Left ventricle myocardium inferior (tissue), 1 donor: ENCODE data around the gene RABIF. TPM values are rescaled to one million over a fixed set of nuclear protein-coding genes. Genes with fewer than 3 reads are reported as not detected.
"Not testable (repeated sequence)": the region's sequence is repeated elsewhere in the genome, so short reads cannot be mapped to it uniquely, and the experiment has no call there.

Experiments used
- DNase-seq: peaks from one replicate; pipeline ENCODE4 v3.0.0-alpha.2; 2020
- H3K27ac ChIP-seq: fragments of 200-600 bp; replicated peaks from 2 replicates; pipeline ENCODE4 v1.8.0; 2021
- H3K27me3 ChIP-seq: fragments of 200-600 bp; 2 replicates; pipeline ENCODE4 v1.8.0; 2021; ENCODE audit warnings: low read depth
- H3K36me3 ChIP-seq: fragments of 200-600 bp; 2 replicates; pipeline ENCODE4 v1.8.0; 2021
- H3K4me1 ChIP-seq: fragments of 200-600 bp; 2 replicates; pipeline ENCODE4 v1.8.0; 2021
- H3K4me3 ChIP-seq: fragments of 200-600 bp; 2 replicates; pipeline ENCODE4 v1.8.0; 2021; ENCODE audit warnings: mild to moderate bottlenecking, moderate library complexity
- H3K9me3 ChIP-seq: fragments of 200-600 bp; replicated peaks from 2 replicates; pipeline ENCODE4 v1.8.0; 2021
- CTCF ChIP-seq: fragments of 200-600 bp; IDR thresholded peaks from 2 replicates; pipeline ENCODE4 v1.8.0; 2021; ENCODE audit warnings: antibody characterized with exemption, mild to moderate bottlenecking, borderline replicate concordance
- intact Hi-C: fragments of 100-400 bp; cut with micrococcal nuclease; formaldehyde crosslinking; loops from one replicate; pipeline ENCODE4 v1.11.0; 2022
- total RNA-seq: library from RNA; stranded (reverse); fragmentation: NEBNext Ultra II Directional; extraction: Animal tissue kit (Norgen Biotek cat#: 25700); gene quantifications from one replicate; pipeline ENCODE4 v1.2.1, GENCODE V29; 2021
- donor health status: DM: no; HTN: yes; CAD: no; lungs with severe emphysema.

Gene RABIF
- total RNA-seq, 1 donor from 2014 or later: 5.4 TPM

GRCh38 chr1:202836623-202837403, 52.1 kb downstream of the RABIF start:
- Histone ChIP-seq H3K9me3 (no peaks in the 10 kb centered on the region), H3K36me3 (no peaks in the 10 kb centered on the region), H3K27me3 (peaks cover 6% of the 10 kb centered on the region), H3K27ac (no peak overlapping the region), H3K4me1 (no peaks in the 10 kb centered on the region), H3K4me3 (no peak overlapping the region)
- no peak for DNase-seq
- no peak for TF ChIP-seq CTCF
- intact Hi-C loops: no loop called here

- peaks cover 6% of the 10 kb centered on the region for H3K27me3 ChIP-seq
- intact Hi-C loops: no loop called here
- no peaks in the 10 kb centered on the region for H3K36me3 ChIP-seq
- H3K4me3 ChIP-seq: no peak overlapping the region
- no peaks in the 10 kb centered on the region for H3K9me3 ChIP-seq
- no peak for DNase-seq
- H3K27ac ChIP-seq: no peak overlapping the region
- no peaks in the 10 kb centered on the region for H3K4me1 ChIP-seq
- TF ChIP-seq CTCF: no peak
Measured at GRCh38 chr1:202835548-202836072, 53.3 kb downstream of the RABIF start.

DNA sequence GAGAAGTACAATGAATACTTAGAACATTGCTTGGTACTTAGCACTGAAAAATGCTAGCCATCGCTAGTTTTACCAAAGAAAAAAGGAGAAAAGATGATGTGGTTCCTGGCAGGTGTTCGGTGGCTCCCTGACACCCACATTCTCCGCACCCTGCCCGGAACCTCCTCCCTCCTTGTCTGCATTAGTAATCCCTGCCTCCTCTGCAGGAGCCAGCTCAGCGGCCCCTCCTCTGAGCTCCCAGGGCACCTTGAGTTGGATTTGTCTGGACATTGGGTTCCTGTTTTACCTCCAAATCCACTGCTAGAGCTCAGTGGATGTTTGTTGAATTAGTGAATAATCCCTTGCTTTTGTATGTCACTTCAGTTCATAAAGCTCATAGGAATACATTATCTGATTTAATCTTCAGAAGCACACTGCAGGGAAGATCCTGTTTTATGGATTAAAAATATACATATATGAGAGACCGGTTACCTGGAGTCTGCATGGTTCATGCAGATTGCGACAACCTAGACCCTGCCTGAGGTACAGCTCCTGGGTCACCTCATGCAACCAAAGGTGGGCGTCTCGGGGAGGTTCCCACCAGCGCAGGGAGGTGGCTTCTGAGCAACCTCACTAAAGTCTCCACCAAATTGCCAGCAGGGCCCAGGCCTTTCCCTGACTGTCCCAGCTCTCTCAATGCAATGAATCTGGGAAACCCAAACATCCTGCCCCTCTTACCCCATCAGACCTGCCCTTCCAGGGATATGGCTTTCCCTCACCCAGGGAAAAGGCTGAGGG, 54.0 kb downstream of the RABIF start:
- Histone ChIP-seq H3K27me3 (peaks cover 6% of the 10 kb centered on the region), H3K4me3 (no peak overlapping the region), H3K36me3 (no peaks in the 10 kb centered on the region), H3K9me3 (no peaks in the 10 kb centered on the region), H3K27ac (no peak overlapping the region), H3K4me1 (no peaks in the 10 kb centered on the region)
- intact Hi-C loops: no loop called here
- DNase-seq: no peak
- no peak for TF ChIP-seq CTCF

DNA sequence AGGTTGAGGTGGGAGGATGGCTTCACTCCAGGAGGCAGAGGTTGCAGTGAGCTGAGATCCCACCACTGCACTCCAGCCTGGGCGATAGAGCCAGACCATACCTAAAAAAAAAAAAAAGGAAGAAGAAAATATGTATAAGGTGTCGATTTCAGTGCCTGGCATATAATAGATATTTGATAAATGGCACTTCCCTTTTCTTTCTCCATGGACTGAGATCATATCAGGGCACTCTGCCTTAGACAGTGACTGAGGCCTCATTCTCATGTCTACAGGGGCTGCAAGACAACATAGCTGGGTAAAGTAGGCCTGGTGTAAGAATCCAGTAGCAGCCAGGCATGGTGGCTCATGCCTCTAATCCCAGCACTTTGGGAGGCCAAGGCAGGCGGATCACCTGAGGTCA, 57.0 kb downstream of the RABIF start:
- no peak overlapping the region for H3K27ac ChIP-seq
- DNase-seq: no peak
- no peaks in the 10 kb centered on the region for H3K36me3 ChIP-seq
- H3K4me3 ChIP-seq: no peak overlapping the region
- H3K4me1 ChIP-seq: no peaks in the 10 kb centered on the region
- H3K27me3 ChIP-seq: no peaks in the 10 kb centered on the region
- no peak for TF ChIP-seq CTCF
- H3K9me3 ChIP-seq: no peaks in the 10 kb centered on the region
- intact Hi-C loops: no loop called here

- H3K4me1 ChIP-seq, DNase-seq, H3K9me3 ChIP-seq, H3K27ac ChIP-seq, H3K36me3 ChIP-seq, H3K4me3 ChIP-seq, intact Hi-C loops: not testable (repeated sequence)
- H3K27me3 ChIP-seq: peaks cover 14% of the 10 kb centered on the region
Measured at GRCh38 chr1:202829223-202829622, 59.7 kb downstream of the RABIF start.

Other genes starting within 250 kb of the RABIF start
- gene SYT2, start 178.7 kb downstream of the RABIF start, total RNA-seq: not detected
- 11.9 TPM for gene KDM5B, start 80.7 kb downstream of the RABIF start, total RNA-seq
- gene PCAT6, start 78.2 kb downstream of the RABIF start, total RNA-seq: 1.0 TPM
- 22.7 TPM for gene KLHL12, start 38.1 kb upstream of the RABIF start, total RNA-seq
- 87.0 TPM for gene ADIPOR1, start 69.2 kb upstream of the RABIF start, total RNA-seq
- 174 TPM for gene CYB5R1, start 78.1 kb upstream of the RABIF start, total RNA-seq
- gene TMEM183A, start 118.2 kb upstream of the RABIF start, total RNA-seq: 21.8 TPM
- gene PPFIA4, start 137.3 kb upstream of the RABIF start, total RNA-seq: 24.8 TPM
- gene MYOG, start 196.9 kb upstream of the RABIF start, total RNA-seq: not detected
- gene ADORA1, start 238.6 kb upstream of the RABIF start, total RNA-seq: 16.4 TPM